ENCODE results near the gene DRD4.
A peak's percentile ranks its signal among the peaks of the same experiment; 100 is the strongest.

DRD4 gene

GRCh38 chr11:613369-613968, 23.6 kb upstream of the DRD4 start:
- H3K4me3 ChIP-seq (ENCODE audit: low read depth, low read length), result no peak overlapping the region
- TF ChIP-seq, protein P1, sequence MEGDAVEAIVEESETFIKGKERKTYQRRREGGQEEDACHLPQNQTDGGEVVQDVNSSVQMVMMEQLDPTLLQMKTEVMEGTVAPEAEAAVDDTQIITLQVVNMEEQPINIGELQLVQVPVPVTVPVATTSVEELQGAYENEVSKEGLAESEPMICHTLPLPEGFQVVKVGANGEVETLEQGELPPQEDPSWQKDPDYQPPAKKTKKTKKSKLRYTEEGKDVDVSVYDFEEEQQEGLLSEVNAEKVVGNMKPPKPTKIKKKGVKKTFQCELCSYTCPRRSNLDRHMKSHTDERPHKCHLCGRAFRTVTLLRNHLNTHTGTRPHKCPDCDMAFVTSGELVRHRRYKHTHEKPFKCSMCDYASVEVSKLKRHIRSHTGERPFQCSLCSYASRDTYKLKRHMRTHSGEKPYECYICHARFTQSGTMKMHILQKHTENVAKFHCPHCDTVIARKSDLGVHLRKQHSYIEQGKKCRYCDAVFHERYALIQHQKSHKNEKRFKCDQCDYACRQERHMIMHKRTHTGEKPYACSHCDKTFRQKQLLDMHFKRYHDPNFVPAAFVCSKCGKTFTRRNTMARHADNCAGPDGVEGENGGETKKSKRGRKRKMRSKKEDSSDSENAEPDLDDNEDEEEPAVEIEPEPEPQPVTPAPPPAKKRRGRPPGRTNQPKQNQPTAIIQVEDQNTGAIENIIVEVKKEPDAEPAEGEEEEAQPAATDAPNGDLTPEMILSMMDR (IDR thresholded peaks at IDR 0.05; ENCODE audit: low read depth, low read length, missing control alignments), result no peak
- in situ Hi-C loops (cut with HindIII; ENCODE audit: low sequenced_read_pairs), result no loop called here
- DNase-seq (ENCODE audit: low read depth), result no peak

DNA sequence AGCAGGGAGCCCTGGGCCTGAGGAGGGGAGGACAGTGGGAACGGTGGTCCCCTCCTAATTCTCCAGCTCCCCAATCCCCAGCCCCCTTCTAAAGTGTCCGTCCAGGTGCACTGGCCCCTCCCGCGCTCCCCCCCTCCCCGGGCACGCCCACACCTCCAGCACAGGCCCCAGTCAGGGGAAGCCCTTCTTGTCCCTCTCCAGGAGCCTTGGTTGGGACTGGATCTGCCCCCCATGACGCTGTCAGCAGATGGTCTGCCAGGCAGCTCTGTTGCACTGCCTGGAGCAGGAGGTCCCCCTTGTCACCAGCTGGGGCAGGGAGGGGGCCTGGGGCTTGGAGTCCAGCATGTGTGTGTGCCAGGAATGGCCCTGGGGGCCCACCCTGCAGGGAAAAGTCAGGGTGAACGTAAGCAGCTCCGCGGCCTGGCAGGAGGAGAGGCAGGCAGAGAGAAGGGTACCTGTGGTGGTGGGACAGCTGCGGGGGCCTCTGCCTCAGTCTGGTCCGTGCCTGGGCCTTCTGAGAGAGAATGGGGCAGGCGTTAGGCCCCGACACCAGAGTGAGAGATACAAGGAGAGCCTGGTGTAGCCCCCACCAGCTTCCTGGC, 22.9 kb upstream of the DRD4 start:
- H3K4me3 ChIP-seq (ENCODE audit: low read depth, low read length), result no peak overlapping the region
- no peak for DNase-seq (ENCODE audit: low read depth)
- in situ Hi-C loops (cut with HindIII; ENCODE audit: low sequenced_read_pairs), result no loop called here
- TF ChIP-seq, protein P1 (IDR thresholded peaks at IDR 0.05; ENCODE audit: low read depth, low read length, missing control alignments), result no peak

- TF ChIP-seq, protein P1 (IDR thresholded peaks at IDR 0.05; ENCODE audit: low read depth, low read length, missing control alignments), result no peak
These were observed 22.2 kb upstream of the DRD4 start for GRCh38 chr11:614623-615503.

GRCh38 chr11:615504-616319, 21.4 kb upstream of the DRD4 start, which contains the start of gene IRF7:
Gene IRF7 (minus strand): TSS chr11:615950. CDS start chr11:615364, 586 bp downstream.
- TF ChIP-seq, protein P1 (IDR thresholded peaks at IDR 0.05; ENCODE audit: low read depth, low read length, missing control alignments), result no peak
- in situ Hi-C loops (cut with HindIII; ENCODE audit: low sequenced_read_pairs), result no loop called here
- DNase-seq (ENCODE audit: low read depth), result peak; percentile 68
- peak within 1 kb of the TSS; percentile 56 for H3K4me3 ChIP-seq (ENCODE audit: low read depth, low read length)

More at GRCh38 chr11:614623-615503, 22.2 kb upstream of the DRD4 start:
- DNase-seq (ENCODE audit: low read depth), result peak; percentile 8
- in situ Hi-C loops (cut with HindIII; ENCODE audit: low sequenced_read_pairs), result no loop called here
- H3K4me3 ChIP-seq (ENCODE audit: low read depth, low read length), result peak overlapping the region; percentile 56

DNA sequence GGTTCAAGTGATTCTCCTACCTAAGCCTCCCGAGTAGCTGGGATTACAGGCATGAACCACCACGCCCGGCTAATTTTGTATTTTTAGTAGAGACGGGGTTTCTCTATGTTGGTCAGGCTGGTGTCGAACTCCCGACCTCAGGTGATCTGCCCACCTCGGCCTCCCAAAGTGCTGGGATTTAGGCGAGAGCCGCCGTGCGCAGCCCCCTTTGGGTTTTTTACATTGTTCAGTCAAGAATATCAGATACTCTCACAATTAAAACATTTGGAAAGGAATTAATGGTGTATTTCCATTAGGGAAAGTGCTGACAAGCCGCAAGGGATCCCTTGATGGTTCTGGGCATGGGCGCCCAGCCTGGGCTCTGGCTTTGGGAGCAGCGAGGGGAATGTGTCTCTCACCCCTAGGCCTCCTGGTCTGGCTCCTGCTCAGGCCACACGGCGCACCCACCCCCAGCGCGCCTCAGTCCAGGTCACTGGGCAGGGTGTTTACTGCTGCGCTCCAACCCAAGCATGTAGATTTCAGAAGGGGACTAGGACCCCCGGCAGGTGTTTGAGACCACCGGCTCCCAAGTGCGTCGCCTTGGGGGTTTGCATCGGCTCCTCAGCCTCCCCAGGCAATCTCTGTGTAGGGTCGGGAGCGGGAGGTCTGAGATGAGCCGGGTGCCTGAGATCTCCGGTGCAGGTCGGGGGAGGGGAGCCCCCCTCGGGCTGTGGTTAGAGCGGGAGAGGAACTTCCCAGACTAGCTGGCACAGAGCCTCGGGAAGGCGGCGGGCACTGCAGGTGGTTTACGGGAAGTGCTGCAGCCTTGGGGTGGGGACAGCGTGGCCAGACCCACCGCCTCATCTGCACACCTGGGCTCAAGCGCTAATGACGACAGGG, 20.5 kb upstream of the DRD4 start:
- TF ChIP-seq, protein P1 (IDR thresholded peaks at IDR 0.05; ENCODE audit: low read depth, low read length, missing control alignments), result no peak
- DNase-seq (ENCODE audit: low read depth), result no peak
- in situ Hi-C loops (cut with HindIII; ENCODE audit: low sequenced_read_pairs), result no loop called here
- H3K4me3 ChIP-seq (ENCODE audit: low read depth, low read length), result no peak overlapping the region

All from astrocyte of the cerebellum (primary cell).